ENCODE measurements around the gene DCBLD1. TPM values are rescaled to one million over a fixed set of nuclear protein-coding genes. Genes with fewer than 3 reads are reported as not detected.
A peak's percentile ranks its signal among the peaks of the same experiment; 100 is the strongest.

Gene DCBLD1
- total and polyA plus RNA-seq, 2 of the 13 experiments (the other 11 are each of a cell fraction or from before 2014, with no cell fraction given), result 23.2 to 41.5 TPM

- peak; percentile 89 for TF ChIP-seq ZEB1 (IDR thresholded peaks at IDR 0.05; ENCODE audit: insufficient replicate concordance, low read depth)
- TF ChIP-seq HNF4G (IDR thresholded peaks at IDR 0.05; ENCODE audit: borderline replicate concordance, low read depth, low read length), result peak; percentile 85
- no peak for TF ChIP-seq HNF4G (CRISPR knock-in tag; IDR thresholded peaks at IDR 0.05; ENCODE audit: borderline replicate concordance, low read depth)
- no peak for TF ChIP-seq RNF2 (conservative IDR thresholded peaks at IDR 0.05; ENCODE audit: low read depth)
- TF ChIP-seq, protein P1, sequence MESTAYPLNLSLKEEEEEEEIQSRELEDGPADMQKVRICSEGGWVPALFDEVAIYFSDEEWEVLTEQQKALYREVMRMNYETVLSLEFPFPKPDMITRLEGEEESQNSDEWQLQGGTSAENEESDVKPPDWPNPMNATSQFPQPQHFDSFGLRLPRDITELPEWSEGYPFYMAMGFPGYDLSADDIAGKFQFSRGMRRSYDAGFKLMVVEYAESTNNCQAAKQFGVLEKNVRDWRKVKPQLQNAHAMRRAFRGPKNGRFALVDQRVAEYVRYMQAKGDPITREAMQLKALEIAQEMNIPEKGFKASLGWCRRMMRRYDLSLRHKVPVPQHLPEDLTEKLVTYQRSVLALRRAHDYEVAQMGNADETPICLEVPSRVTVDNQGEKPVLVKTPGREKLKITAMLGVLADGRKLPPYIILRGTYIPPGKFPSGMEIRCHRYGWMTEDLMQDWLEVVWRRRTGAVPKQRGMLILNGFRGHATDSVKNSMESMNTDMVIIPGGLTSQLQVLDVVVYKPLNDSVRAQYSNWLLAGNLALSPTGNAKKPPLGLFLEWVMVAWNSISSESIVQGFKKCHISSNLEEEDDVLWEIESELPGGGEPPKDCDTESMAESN (CRISPR knock-in tag; conservative IDR thresholded peaks at IDR 0.05), result no peak
- TF ChIP-seq ZBTB43 (CRISPR knock-in tag; conservative IDR thresholded peaks at IDR 0.05), result no peak
- TF ChIP-seq JARID2 (CRISPR knock-in tag; IDR thresholded peaks at IDR 0.05; ENCODE audit: insufficient replicate concordance), result no peak
- no peak for TF ChIP-seq ZNF33A (CRISPR knock-in tag; IDR thresholded peaks at IDR 0.05; ENCODE audit: borderline replicate concordance)
- TF ChIP-seq HOXA3 (CRISPR knock-in tag; IDR thresholded peaks at IDR 0.05), result no peak
- TF ChIP-seq HNF4A (CRISPR knock-in tag; IDR thresholded peaks at IDR 0.05), result peak; percentile 71
- no peak for TF ChIP-seq ZNF816 (CRISPR knock-in tag; IDR thresholded peaks at IDR 0.05; ENCODE audit: borderline replicate concordance)
- TF ChIP-seq ZNF17 (CRISPR knock-in tag; IDR thresholded peaks at IDR 0.05), result no peak
These were observed 22.1 kb downstream of the DCBLD1 start (continued) for GRCh38 chr6:117504478-117505144.
